SHP77 treated with DMSO at 0.1 percent for 48 hours (cell line): Measurements from ENCODE around the gene RNF213.
A peak's percentile ranks its signal among the peaks of the same experiment; 100 is the strongest.
"Not testable (repeated sequence)": the region's sequence is repeated elsewhere in the genome, so short reads cannot be mapped to it uniquely, and the experiment has no call there.

Source experiments
- DNase-seq: peaks from one replicate; lab custom pipeline; 2025; lab: John Stamatoyannopoulos, UW

RNF213 gene

GRCh38 chr17:80270836-80271235 is 10.2 kb downstream of the RNF213 start:
- DNase-seq: peak; percentile 2

DNA sequence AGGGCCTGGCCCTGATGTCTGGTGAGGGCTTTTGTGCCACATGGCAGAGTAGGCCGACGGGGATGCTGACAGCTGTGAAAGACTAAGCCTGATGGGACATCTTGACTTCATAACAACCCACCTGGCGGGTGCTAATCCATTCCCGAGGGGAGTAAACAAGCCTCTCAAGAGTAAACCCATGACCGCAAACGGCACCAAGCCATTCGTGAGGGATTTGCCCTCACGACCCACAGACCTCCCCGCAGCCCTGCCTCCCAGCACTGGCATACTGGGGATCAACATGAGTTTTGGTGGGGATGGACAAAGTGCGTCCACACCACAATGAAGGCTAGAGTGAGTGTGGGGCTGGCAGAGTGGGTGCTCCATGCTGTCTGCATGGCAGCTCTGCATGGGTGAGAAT is 11.7 kb downstream of the RNF213 start:
- DNase-seq: no peak

- DNase-seq: no peak
Measured at GRCh38 chr17:80274331-80274730, 13.7 kb downstream of the RNF213 start.

- no peak for DNase-seq
Measured at GRCh38 chr17:80274871-80275449, 14.3 kb downstream of the RNF213 start.

DNA sequence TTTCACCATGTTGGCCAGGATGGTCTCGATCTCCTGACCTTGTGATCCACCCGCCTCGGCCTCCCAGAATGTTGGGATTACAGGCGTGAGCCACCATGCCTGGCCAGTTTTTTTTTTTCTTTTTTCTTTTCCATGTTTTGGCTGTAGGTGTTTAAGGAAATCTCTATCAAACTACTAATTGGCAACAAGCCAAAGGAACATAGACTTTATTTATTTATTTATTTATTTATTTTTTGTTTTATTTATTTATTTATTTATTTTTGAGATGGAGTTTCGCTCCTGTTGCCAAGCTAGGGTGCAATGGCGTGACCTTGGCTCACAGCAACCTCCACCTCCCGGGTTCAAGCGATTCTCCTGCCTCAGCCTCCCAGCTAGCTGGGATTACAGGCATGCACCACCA is 15.2 kb downstream of the RNF213 start:
- DNase-seq: not testable (repeated sequence)

- DNase-seq: no peak
Measured at GRCh38 chr17:80277751-80278671, 17.4 kb downstream of the RNF213 start.

- no peak for DNase-seq
Measured at GRCh38 chr17:80279895-80280294, 19.2 kb downstream of the RNF213 start.

GRCh38 chr17:80281516-80281915 is 20.9 kb downstream of the RNF213 start:
- DNase-seq: no peak

GRCh38 chr17:80283116-80283852 is 22.6 kb downstream of the RNF213 start:
- DNase-seq: peak; percentile 22

- DNase-seq: peak; percentile 6
Measured at GRCh38 chr17:80284631-80285030, 24.0 kb downstream of the RNF213 start.

DNA sequence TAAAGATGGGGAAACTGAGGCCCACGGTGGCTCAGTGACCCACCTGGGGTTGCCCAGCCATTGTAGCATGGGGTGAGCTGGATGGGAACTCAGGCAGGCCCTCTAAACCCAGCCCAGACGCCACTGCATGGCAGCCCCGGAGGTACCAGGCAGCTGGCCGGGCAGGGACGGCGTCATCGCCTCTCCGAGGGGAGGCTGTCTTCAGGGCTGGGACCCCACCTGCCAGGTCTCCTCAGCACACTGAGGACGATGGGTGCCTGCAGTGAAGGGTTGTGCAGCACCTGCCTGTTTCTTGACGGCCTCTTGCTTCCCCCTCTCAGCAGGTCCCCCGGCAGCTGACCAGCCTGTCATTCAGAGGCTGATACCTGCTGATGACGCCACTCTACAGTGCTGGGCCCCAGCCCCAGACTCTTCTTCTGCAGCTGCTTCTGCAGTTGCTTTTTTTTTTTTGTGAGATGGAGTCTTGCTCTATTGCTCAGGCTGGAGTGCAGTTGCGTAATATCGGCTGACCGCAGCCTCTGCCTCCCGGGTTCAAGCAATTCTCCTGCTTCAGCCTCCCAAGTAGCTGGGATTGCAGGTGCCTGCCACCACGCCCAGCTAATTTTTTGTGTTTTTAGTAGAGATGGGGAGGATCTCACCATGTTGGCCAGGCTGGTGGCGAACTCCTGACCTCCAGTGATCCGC is 24.7 kb downstream of the RNF213 start:
- peak; percentile 25 for DNase-seq

- no peak for DNase-seq
Measured at GRCh38 chr17:80286638-80286960, 25.9 kb downstream of the RNF213 start.

- no peak for DNase-seq
Measured at GRCh38 chr17:80287038-80287437, 26.4 kb downstream of the RNF213 start.

DNA sequence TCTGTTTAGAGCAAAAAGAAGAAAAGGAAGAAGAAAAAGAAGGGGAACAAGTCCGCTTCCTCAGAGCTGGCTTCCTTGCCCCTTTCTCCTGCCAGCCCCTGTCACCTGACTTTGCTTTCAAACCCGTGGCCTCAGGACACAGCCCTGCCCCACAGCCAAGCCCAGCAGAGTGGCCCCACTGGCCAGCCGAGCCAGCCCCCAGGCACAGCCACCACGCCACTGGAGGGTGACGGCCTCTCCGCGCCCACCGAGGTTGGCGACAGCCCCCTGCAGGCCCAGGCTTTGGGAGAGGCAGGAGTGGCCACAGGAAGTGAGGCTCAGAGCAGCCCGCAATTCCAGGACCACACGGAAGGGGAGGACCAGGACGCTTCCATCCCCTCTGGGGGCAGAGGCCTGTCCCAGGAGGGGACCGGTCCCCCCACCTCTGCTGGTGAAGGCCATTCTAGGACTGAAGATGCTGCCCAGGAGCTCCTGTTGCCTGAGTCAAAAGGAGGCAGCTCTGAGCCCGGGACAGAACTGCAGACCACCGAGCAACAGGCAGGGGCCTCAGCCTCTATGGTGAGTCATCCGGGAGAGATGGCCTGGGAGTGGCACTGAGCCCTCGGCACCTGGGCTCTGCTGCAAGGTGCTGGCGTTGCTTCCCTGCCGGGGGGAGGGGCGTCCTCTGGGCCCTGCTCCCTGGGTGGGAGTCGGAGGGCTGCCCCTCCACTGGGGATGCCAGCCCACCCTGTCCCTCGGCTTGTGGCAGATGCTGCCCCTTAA is 27.3 kb downstream of the RNF213 start:
- no peak for DNase-seq

DNA sequence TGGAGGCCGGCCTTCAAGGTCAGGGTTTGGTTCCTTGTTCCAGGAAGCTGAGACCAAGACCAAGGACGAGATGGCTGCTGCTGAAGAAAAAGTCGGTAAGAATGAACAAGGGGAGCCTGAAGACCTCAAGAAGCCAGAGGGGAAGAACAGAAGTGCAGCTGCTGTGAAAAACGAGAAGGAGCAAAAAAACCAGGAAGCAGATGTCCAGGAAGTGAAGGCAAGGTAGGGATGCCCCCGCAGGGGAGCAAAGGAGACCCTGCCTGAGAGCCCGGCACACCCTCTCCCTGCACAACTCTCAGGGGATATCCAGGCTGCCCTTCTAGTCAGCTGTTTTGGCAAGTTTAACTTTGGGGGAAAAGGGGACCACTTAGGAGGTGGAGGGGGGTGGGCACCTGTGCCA is 29.0 kb downstream of the RNF213 start:
- DNase-seq: no peak

GRCh38 chr17:80290156-80290555 is 29.5 kb downstream of the RNF213 start:
- no peak for DNase-seq

DNA sequence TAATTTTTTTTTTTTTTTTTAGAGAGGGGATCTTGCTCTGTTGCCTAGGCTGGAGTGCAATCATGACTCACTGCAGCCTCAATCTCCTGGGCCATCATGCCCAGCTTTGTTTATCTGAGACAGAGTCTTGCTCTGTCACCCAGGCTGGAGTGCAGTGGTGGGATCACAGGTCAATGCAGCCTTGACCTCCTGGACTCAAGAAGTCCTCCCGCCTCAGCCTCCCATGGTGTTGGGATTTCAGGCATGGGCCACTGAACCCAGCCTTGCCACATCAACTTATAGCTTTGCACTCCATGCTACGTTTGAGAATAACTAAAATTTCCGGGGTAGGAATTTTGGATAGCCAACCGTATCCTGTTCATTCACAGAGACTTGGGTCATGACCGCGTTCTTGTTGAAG is 30.6 kb downstream of the RNF213 start:
- DNase-seq: no peak

DNA sequence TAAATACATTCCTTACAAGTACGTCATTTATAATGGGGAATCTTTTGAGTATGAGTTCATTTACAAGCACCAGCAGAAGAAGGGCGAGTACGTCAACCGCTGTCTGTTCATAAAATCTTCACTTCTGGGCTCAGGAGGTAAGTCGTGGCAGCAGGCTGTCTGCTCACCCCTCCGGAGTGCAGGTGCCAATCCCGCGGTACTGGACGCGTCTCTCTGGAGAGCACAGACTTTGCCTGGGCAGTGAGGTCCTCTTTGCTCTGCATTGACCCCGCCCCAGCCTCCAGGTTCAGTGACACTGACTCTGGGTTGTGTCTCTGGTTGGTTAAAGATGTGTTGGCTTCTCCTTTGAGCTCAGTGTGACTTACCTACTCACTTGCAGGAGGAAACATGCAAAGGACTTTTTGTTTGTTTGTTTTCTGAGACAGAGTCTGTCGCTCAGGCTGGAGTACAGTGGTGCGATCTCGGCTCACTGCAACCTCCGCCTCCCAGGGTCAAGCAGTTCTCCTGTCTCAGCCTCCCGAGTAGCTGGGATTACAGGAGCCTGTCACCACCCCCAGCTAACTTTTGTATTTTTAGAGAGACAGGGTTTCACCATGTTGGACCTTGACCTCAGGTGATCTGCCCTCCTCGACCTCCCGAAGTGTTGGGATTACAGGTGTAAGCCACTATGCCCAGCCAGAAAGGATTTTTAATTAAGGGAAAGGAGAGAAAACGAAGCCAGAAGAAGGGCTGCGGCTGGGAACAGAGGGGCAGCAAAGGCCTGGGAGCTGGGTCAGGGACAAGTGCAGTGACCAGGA is 31.2 kb downstream of the RNF213 start:
- no peak for DNase-seq

- DNase-seq: no peak
Measured at GRCh38 chr17:80292521-80292971, 31.9 kb downstream of the RNF213 start.

DNA sequence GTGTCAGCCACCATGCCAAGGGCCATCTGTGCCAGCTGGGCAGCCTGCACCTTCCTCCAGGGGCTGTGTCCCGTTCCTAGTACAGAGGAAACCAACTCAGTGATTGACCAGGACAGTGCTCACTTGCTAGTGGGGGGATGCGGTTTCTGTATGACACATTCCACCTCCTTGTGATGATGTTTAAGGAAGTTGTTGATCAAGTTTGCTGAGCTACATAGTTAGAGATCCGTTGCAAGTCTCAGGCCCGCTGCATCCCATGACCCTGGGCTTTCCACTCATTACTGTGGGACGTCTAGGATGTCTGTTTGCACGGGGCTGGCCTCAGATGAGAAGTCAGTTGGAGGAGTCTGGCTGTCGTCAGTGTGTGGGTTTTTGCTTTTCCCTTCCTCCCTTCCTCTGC is 33.6 kb downstream of the RNF213 start:
- no peak for DNase-seq

- no peak for DNase-seq
Measured at GRCh38 chr17:80294653-80295052, 34.0 kb downstream of the RNF213 start.
